Fibroblast of skin of scalp (primary cell): ENCODE measurements around the gene SIM1.

ENCODE experiments used
- DNase-seq: peaks from one replicate; pipeline ENCODE4 v3.0.0-alpha.2; 2013

SIM1 gene

DNA sequence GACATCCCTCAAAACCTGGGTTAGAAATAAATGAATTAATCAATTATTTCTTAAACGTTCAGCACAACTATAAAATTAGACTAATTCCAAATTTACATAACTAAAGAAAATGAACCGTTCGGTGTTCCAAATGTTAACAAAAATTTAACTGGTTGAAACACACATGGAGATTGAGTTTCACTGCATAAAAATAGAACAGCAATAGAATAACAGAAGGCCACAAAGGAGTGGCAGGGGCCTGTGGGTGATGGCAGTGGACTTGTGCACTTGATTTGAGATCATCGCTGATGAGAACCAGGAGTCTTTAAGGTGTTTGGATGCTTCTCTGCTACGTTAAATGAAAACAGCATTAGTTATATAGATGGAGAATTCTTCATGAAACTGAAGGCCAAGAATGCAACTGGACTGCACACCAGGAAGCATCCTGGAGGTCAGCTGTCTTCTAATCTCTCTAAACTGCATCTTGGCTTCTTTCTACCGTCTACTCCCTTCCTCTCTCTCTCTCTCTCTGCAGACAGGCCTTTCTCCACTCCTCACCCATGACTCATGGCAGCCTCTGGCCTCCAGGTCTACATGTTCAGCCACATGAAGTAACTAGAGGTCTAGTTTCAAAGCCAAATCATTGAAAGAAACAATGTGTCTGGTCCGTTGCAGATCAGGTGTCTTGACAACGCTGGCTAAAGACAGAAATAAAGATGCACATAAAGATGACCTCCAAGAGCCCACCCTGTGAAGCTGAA is 111.3 kb downstream of the SIM1 start:
- DNase-seq = no peak

DNA sequence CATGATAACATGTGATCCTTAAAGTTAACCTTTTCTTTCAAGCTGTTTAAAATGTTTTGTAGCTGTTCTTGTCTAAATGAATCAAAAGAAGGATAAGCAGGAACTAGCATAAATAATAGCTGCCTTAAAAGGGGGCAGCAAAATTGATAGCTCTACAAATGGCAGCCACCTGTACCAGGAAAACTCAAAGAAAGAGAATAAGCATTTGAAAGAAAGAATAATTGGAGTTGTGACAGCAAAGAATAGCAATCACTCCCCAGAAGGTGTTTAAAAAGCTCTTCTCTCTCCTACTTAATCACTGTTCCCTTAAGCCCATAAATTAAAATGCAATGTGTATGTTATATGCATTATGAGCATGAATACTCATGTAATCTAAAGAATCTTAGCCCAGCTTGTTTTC is 114.6 kb downstream of the SIM1 start:
- DNase-seq = no peak

DNA sequence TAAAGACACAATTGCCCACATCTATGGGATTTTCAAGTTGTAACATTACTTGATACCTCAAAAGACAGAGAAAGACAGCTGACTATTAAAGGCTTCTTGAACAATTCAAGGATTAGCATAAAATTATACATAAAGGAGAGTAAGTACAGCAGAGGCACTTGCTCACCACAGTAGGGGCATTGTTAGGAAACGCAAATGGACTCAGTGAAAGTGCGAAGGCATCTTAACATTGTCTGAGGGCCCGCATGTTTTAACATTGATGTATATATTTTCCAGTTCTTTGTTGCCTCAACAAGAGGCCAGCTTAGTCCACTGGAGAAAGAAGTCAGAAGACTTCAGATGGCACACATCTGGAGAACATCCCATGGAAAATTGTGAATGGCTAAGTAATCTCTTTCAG is 115.4 kb downstream of the SIM1 start:
- DNase-seq = no peak

DNA sequence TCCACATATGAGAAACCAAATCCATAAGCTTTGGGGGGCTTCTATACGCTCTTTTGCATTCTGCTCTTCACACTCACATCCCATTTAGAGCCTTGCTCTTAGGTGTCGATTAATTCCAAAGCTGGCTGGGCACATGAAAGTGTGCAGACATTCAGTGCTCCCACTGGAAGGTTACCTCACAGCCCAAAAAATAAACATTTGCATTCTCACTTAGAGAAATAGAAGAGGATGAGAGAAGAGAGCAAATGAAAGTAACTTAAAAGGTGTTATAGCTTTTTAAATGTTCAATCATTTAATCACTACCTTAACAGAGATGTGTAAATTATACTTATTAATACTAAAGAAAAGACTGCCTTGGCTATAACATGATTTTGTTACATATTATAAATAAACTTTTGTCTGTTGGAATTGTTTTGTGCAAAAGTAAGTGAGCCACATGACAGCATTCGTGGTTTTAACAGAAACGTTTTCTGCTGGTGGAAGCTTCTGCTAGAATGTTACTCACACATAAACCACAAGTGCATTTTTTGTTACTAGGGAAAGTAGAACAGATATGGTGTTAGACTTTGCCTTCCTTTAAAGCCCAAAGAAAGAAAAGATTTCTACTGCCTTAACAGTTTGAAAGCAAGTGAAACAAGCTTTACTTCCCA is 116.7 kb downstream of the SIM1 start:
- DNase-seq = peak; percentile 79

DNA sequence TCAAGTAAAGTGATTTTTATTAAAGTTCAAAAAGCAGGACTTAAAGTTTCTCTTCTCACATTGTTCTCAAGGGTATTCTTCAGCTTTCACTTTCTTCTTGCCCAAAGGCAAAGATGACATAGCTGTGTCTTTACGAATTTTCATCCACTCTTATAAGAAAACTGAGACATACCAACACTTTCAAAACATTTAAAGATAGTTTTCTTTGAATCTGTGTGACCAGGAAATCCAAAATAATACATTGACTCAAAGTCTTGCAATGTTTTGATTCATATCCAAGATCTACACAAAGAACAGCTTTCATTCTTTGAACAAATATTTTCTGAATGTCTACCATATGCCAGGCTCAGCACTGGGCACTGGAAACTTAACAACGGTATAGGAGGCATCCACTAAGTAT is 117.9 kb downstream of the SIM1 start:
- peak; percentile 93 for DNase-seq

DNA sequence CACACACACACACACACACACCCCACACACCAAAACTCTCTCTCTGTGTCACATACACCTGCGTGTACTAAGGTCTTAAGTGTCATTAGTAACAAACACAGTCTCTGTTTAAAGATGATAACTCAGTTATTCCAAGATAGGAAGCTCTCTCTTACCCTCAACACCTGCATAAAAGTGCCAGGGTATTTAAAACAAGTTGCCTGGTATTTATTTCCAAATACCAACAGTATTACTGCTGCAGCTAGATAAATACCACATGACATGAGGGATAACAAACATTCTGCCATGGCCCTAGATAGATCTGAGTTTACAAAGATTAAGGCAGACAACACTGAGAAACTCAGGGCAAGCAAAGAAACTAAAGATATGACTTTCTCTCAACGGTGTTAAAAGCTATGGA is 118.5 kb downstream of the SIM1 start:
- peak; percentile 38 for DNase-seq

DNA sequence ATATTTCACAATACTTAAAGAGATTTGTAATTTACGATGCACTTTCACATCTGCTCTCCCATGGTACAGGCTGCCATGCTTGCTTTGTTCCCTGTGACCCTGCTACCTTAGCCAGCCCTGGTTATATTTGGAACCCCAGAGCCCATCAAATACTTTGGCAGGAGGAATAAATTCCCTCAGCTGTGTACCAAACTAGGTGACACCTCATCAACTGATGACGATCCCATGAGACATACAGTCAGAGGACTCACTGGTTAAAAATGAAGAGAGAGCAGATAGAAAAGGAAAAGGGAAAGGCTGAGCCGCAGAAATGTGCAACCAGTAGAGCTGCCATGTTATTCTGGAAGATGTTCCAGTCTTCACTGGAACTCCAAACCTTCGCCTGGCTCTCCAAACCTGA is 120.0 kb downstream of the SIM1 start:
- DNase-seq = peak; percentile 55

DNA sequence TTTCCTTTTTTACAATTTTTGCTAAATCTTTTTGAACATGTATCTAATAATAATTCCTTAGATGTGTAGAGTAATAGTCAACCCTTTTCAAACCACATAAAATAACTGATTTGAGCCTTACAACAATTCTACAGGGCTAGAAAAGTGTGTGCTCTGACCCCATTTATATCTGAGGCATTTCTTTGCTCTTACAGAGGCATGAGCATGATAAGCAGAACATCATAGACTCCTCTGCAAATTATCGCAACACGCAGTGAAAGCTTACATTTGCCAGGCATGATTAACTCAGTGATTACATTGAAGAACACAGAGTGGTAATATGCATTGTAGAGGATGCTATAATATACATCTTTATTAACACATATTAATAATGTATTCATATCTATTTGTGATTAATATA is 120.4 kb downstream of the SIM1 start:
- no peak for DNase-seq

DNA sequence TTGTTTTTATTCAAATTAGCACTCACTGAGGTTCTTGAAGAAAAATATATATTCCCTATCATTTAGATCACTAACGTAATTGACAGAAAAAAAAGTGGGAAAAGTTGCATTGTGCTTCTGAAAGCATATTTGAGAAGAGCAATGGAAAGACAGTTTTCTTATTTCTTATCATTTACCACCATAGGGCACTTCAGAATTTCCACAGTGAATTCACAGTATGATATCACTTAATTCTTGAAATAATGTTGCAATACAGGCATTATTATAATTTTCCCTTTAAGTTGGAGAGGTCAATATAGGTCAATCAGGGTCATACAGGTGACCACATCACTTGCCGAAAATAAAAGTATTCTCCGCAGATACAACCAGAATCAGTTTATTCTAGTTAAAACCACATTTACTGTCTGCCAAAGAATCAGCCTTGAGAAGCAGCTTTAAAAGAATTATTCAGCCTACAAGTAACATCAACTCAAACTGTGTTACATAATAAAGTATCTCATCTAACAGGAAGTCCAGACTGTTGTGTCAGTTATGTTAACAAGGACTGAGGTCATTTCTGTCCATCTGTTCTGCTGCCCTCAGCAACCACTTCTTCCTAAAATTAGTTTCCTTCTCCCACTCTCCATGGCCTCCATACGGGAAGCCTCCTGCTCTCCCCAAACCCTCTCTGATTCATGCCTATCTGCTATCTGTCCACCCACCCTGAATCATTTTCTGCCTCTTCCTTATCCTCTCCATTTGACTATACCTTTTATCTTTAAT is 121.2 kb downstream of the SIM1 start:
- no peak for DNase-seq

DNA sequence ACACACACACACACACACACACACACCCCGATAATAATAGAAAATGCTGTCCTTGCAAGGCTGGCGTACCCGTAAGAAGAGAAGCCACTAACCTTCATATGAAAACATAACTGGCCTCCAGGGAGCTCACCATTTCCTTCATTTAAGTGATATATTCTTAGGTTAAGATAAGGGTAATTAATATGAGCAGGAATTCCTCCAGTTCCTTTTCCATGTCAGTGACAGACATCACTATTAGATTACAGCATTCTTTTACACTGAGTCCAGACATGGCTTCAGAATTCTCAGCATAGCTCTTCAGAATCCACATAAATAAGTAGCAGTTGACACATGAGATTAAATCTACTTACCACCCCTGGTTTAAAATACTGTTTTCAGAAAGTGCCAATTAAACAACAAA is 121.9 kb downstream of the SIM1 start:
- DNase-seq = peak; percentile 89

DNA sequence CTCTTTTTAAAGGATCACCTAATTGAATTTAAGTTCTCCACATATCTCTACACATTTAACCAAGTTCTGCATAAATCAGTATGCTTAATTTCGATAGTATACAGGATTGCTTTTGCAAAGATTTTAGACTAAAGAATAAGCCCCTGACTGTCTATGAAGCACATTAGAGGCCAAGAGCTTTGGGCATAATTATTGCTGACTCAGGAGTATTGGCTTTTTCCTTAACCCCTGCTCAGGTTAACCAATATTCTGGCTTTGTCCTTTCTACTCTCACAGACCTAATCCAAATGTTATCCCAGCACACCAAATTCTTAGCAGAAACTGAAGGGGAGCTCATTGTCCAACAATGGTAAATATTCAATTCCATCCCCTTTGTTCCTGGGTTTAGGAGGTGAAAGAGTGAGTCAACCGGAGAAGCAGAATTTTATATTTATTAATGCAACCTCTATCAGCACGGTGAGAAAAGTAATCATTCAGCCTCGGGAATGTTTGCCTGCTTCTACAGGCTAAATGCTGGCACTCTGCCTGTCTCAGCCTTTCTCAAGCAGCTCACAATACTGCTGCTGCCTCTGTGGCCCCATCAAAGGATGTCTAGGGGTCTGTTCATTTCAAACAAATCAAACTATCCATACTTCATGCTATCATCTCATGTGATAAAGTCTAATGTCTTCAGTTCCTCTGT is 125.0 kb downstream of the SIM1 start:
- no peak for DNase-seq

DNA sequence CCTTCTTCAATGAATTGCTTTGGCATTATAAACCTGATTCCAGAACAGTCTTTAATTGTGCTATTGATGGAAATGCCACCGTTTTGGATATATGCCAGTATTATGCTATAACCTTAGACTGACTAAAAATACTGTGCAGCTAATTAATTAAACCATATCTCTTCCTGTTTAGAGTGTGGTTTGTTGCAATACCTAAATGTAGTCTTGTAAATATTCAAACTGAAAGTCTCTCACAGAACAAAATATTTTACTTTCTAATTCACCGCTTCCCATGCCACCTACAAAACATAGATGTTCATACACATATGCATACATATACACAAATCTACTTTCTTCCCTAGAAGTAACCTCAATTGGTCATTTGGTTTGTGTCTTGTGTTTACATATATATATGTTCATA is 126.6 kb downstream of the SIM1 start:
- no peak for DNase-seq

DNA sequence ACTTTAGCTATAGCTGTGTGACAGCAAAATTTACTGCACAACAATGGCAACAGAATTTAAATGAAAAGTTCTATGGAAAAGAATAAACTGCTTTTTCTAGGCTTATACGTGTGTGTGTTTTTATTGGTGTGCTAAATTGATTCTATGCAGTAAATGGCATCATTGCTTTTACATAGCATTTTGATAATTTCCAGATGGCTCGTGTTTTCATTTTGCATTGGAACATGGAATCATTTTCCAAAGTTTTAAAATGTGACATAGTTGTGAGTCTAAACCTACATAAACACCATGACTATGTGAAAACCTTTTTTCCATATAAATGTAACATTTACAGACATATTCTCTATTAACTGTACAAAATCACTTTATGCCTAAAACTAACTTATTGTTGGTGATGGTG is 127.8 kb downstream of the SIM1 start:
- DNase-seq = peak; percentile 40

DNA sequence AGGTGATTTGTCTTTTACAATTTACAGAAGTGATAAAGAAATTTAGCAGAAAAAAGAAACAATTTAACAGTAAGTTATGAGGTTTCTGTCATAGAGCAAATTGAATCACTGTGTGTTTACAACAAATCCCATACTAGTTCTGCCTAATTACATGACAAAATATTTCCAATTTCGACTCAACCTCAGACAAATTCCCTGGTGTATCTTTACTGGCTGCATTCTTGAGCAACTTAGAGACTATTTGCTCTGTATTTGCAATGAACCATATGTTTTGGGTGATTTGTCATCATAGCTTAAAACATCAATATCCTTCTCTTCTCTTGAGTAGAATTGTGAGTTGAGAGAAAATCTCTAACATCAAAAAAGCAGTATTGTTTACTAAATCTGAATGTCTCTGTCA is 128.7 kb downstream of the SIM1 start:
- DNase-seq = peak; percentile 84
